ENCODE measurements around the gene LRP1. TPM values are rescaled to one million over a fixed set of nuclear protein-coding genes. Genes with fewer than 3 reads are reported as not detected.

Gene LRP1
- total and polyA plus RNA-seq, 2 experiments from 2014 or later = 26.6 to 145 TPM

- Histone ChIP-seq H3K27me3 (ENCODE audit: insufficient read depth) (no peaks in the 10 kb centered on the region), H3F3A (replicated peaks; ENCODE audit: low read depth) (peaks cover 14% of the 10 kb centered on the region; the same call in 1 of the 2 replicates), H4K20me1 (replicated peaks; ENCODE audit: insufficient read depth) (no peaks in the 10 kb centered on the region; the same call in 1 of the 2 replicates), H3K36me3 (ENCODE audit: insufficient read depth) (peaks cover 29% of the 10 kb centered on the region), H2AFZ (no peak overlapping the region), H3K9me2 (ENCODE audit: insufficient read depth) (no peaks in the 10 kb centered on the region), H3K79me2 (replicated peaks; ENCODE audit: insufficient read depth) (no peaks in the 10 kb centered on the region), H3K4me2 (no peak overlapping the region), H3K27ac (ENCODE audit: low read depth) (no peak overlapping the region), H3K4me1 (ENCODE audit: insufficient read depth) (no peaks in the 10 kb centered on the region), H3K4me3 (no peak overlapping the region)
- H3K4me1 Mint-ChIP-seq = peaks cover under 1% of the 10 kb centered on the region; the same call in 1 of the 3 replicates
- no peak overlapping the region for H3K4me3 Mint-ChIP-seq
- H3K27me3 Mint-ChIP-seq (ENCODE audit: insufficient read depth, low read depth, poor library complexity) = peaks cover 40% of the 10 kb centered on the region
- ATAC-seq = no peak
- H3K36me3 Mint-ChIP-seq (ENCODE audit: low read depth) = peaks cover 98% of the 10 kb centered on the region
- DNase-seq (ENCODE audit: low spot score) = no peak
- H3K27ac Mint-ChIP-seq = no peak overlapping the region
- TF ChIP-seq JUNB (IDR thresholded peaks at IDR 0.05; ENCODE audit: unreplicated experiment) (no peak), ETS1 (IDR thresholded peaks at IDR 0.05) (no peak), STAT1 (IDR thresholded peaks at IDR 0.05; ENCODE audit: unreplicated experiment) (no peak), CREB1 (CRISPR knock-in tag; IDR thresholded peaks at IDR 0.05; ENCODE audit: low read depth) (no peak), ZNF331 (CRISPR knock-in tag; IDR thresholded peaks at IDR 0.05; ENCODE audit: low read depth) (no peak), ZNF462 (CRISPR knock-in tag; IDR thresholded peaks at IDR 0.05) (no peak), POLR2AphosphoS5 (IDR thresholded peaks at IDR 0.05; ENCODE audit: low read depth) (no peak), EZH2phosphoT487 (IDR thresholded peaks at IDR 0.05; ENCODE audit: unreplicated experiment) (no peak), ZNF114 (CRISPR knock-in tag; IDR thresholded peaks at IDR 0.05) (no peak), NANOG (IDR thresholded peaks at IDR 0.05; ENCODE audit: borderline replicate concordance) (no peak), EZH2 (IDR thresholded peaks at IDR 0.05; ENCODE audit: low read depth, unreplicated experiment) (no peak)
- TF ChIP-seq, protein P1, sequence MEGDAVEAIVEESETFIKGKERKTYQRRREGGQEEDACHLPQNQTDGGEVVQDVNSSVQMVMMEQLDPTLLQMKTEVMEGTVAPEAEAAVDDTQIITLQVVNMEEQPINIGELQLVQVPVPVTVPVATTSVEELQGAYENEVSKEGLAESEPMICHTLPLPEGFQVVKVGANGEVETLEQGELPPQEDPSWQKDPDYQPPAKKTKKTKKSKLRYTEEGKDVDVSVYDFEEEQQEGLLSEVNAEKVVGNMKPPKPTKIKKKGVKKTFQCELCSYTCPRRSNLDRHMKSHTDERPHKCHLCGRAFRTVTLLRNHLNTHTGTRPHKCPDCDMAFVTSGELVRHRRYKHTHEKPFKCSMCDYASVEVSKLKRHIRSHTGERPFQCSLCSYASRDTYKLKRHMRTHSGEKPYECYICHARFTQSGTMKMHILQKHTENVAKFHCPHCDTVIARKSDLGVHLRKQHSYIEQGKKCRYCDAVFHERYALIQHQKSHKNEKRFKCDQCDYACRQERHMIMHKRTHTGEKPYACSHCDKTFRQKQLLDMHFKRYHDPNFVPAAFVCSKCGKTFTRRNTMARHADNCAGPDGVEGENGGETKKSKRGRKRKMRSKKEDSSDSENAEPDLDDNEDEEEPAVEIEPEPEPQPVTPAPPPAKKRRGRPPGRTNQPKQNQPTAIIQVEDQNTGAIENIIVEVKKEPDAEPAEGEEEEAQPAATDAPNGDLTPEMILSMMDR (conservative IDR thresholded peaks at IDR 0.05; ENCODE audit: low read depth in 2 of 2) = no peak
- TF ChIP-seq, protein P2, sequence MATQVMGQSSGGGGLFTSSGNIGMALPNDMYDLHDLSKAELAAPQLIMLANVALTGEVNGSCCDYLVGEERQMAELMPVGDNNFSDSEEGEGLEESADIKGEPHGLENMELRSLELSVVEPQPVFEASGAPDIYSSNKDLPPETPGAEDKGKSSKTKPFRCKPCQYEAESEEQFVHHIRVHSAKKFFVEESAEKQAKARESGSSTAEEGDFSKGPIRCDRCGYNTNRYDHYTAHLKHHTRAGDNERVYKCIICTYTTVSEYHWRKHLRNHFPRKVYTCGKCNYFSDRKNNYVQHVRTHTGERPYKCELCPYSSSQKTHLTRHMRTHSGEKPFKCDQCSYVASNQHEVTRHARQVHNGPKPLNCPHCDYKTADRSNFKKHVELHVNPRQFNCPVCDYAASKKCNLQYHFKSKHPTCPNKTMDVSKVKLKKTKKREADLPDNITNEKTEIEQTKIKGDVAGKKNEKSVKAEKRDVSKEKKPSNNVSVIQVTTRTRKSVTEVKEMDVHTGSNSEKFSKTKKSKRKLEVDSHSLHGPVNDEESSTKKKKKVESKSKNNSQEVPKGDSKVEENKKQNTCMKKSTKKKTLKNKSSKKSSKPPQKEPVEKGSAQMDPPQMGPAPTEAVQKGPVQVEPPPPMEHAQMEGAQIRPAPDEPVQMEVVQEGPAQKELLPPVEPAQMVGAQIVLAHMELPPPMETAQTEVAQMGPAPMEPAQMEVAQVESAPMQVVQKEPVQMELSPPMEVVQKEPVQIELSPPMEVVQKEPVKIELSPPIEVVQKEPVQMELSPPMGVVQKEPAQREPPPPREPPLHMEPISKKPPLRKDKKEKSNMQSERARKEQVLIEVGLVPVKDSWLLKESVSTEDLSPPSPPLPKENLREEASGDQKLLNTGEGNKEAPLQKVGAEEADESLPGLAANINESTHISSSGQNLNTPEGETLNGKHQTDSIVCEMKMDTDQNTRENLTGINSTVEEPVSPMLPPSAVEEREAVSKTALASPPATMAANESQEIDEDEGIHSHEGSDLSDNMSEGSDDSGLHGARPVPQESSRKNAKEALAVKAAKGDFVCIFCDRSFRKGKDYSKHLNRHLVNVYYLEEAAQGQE (IDR thresholded peaks at IDR 0.05; ENCODE audit: unreplicated experiment) = no peak
- H3K9me3 Mint-ChIP-seq = no peaks in the 10 kb centered on the region; the same call in 2 of the 3 replicates
These were observed 59.8 kb downstream of the LRP1 start for GRCh38 chr12:57188090-57188425.
